Type B pancreatic cell (in vitro differentiated cells): ENCODE results near the gene MINAR2. TPM values are rescaled to one million over a fixed set of nuclear protein-coding genes. Genes with fewer than 3 reads are reported as not detected.

ENCODE experiments used
- DNase-seq: peaks from one replicate; pipeline ENCODE4 v3.0.0; 2021; ENCODE audit warnings: mixed read lengths; ENCODE audit not compliant: unreplicated experiment; ENCODE audit errors: extremely low spot score
- H3K27ac Mint-ChIP-seq: 2 replicates; pipeline ENCODE4 v1.8.0; 2021; ENCODE audit warnings: mild to moderate bottlenecking, mixed read lengths
- H3K27me3 Mint-ChIP-seq: 2 replicates; pipeline ENCODE4 v1.8.0; 2021; ENCODE audit warnings: mixed read lengths
- H3K36me3 Mint-ChIP-seq: 2 replicates; pipeline ENCODE4 v1.8.0; 2021; ENCODE audit warnings: mixed read lengths
- H3K4me1 Mint-ChIP-seq: one replicate; pipeline ENCODE4 v1.8.0; 2021; ENCODE audit warnings: mixed read lengths; ENCODE audit not compliant: unreplicated experiment
- H3K4me3 Mint-ChIP-seq: 2 replicates; pipeline ENCODE4 v1.8.0; 2021; ENCODE audit warnings: mild to moderate bottlenecking, mixed read lengths
- H3K9me3 Mint-ChIP-seq: 2 replicates; pipeline ENCODE4 v1.8.0; 2021; ENCODE audit warnings: mixed read lengths
- CTCF ChIP-seq: fragments of 200-600 bp; sonication (generic); conservative IDR thresholded peaks from 2 replicates; pipeline ENCODE4 v1.5.0; 2021; ENCODE audit warnings: antibody characterized with exemption, mild to moderate bottlenecking
- total RNA-seq: library from RNA; stranded (reverse); gene quantifications from 2 replicates; pipeline ENCODE4 v1.2.1, GENCODE V29; 2021; ENCODE audit warnings: low replicate concordance

The MINAR2 gene
- total RNA-seq, 1 donor from 2014 or later = not detected

GRCh38 chr5:129766798-129767197 lies 18.9 kb downstream of the MINAR2 start:
- Mint-ChIP-seq H3K4me3 (no peak overlapping the region), H3K36me3 (no peaks in the 10 kb centered on the region), H3K9me3 (no peaks in the 10 kb centered on the region), H3K27me3 (peaks cover 3% of the 10 kb centered on the region), H3K27ac (no peak overlapping the region), H3K4me1 (peaks cover 27% of the 10 kb centered on the region)
- no peak for DNase-seq
- TF ChIP-seq CTCF = no peak

DNA sequence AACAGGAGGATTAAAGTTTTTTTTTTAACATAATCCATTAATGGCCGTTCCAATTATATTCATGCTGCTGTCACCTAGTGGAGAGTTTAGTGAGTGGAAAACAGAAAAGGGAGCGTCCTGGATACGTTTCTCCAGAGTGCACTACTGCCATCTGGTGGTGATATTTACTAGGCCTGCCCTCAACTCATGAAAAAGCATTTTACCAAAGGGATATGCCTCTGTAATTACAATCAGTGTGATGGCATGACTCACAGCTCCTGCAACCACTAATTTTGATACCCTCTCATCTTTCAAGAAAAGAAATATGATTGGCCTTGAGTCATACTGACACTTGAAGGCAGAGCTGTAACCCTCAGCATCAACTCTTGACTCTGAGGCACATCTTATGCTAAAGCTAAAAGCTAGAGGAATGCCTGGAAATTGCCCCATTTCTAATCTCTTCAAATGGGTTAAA lies 20.1 kb downstream of the MINAR2 start:
- peak; percentile 99 for TF ChIP-seq CTCF
- DNase-seq = peak; percentile 73
- Mint-ChIP-seq H3K27ac (no peak overlapping the region), H3K36me3 (no peaks in the 10 kb centered on the region), H3K9me3 (no peaks in the 10 kb centered on the region), H3K4me1 (peaks cover 29% of the 10 kb centered on the region), H3K4me3 (peak overlapping the region; percentile 75), H3K27me3 (peaks cover 3% of the 10 kb centered on the region)

- peaks cover 3% of the 10 kb centered on the region for H3K27me3 Mint-ChIP-seq
- no peak for TF ChIP-seq CTCF
- H3K36me3 Mint-ChIP-seq = no peaks in the 10 kb centered on the region
- H3K4me1 Mint-ChIP-seq = peaks cover 27% of the 10 kb centered on the region
- no peaks in the 10 kb centered on the region for H3K9me3 Mint-ChIP-seq
- H3K27ac Mint-ChIP-seq = no peak overlapping the region
- no peak overlapping the region for H3K4me3 Mint-ChIP-seq
- DNase-seq = no peak
Measured at GRCh38 chr5:129768735-129769134, 20.8 kb downstream of the MINAR2 start.

GRCh38 chr5:129770024-129770820 lies 22.3 kb downstream of the MINAR2 start:
- DNase-seq = no peak
- no peak overlapping the region for H3K27ac Mint-ChIP-seq
- H3K27me3 Mint-ChIP-seq = peaks cover 3% of the 10 kb centered on the region
- H3K9me3 Mint-ChIP-seq = no peaks in the 10 kb centered on the region
- H3K4me3 Mint-ChIP-seq = no peak overlapping the region
- H3K4me1 Mint-ChIP-seq = peaks cover 22% of the 10 kb centered on the region
- H3K36me3 Mint-ChIP-seq = no peaks in the 10 kb centered on the region
- TF ChIP-seq CTCF = no peak

- TF ChIP-seq CTCF = peak; percentile 90
- H3K4me1 Mint-ChIP-seq = peaks cover 22% of the 10 kb centered on the region
- H3K9me3 Mint-ChIP-seq = no peaks in the 10 kb centered on the region
- peak overlapping the region; percentile 29 for H3K4me3 Mint-ChIP-seq
- no peak for DNase-seq
- H3K27ac Mint-ChIP-seq = no peak overlapping the region
- H3K27me3 Mint-ChIP-seq = peaks cover 3% of the 10 kb centered on the region
- no peaks in the 10 kb centered on the region for H3K36me3 Mint-ChIP-seq
Measured at GRCh38 chr5:129771058-129771838, 23.4 kb downstream of the MINAR2 start.
